ENCODE measurements around the gene CDHR2.
A peak's percentile ranks its signal among the peaks of the same experiment; 100 is the strongest.

GRCh38 chr5:176625966-176626875 lies 77.1 kb downstream of the CDHR2 start:
- TF ChIP-seq EGR1 (IDR thresholded peaks at IDR 0.05) (peak; percentile 74; the same call in 1 of the 2 replicates), ZBTB7A (IDR thresholded peaks at IDR 0.05; ENCODE audit: low read depth) (no peak), CEBPB (IDR thresholded peaks at IDR 0.05) (no peak), TEAD4 (IDR thresholded peaks at IDR 0.05) (no peak), TCF12 (IDR thresholded peaks at IDR 0.05; ENCODE audit: low read depth) (no peak), EP300 (IDR thresholded peaks at IDR 0.05; ENCODE audit: borderline replicate concordance) (no peak), REST (IDR thresholded peaks at IDR 0.05; ENCODE audit: low read depth) (no peak), YY1 (IDR thresholded peaks at IDR 0.05; ENCODE audit: low read depth) (no peak), NFIC (IDR thresholded peaks at IDR 0.05) (no peak), TAF1 (IDR thresholded peaks at IDR 0.05; ENCODE audit: low read depth) (no peak), USF1 (IDR thresholded peaks at IDR 0.05) (no peak), FOXM1 (IDR thresholded peaks at IDR 0.05; ENCODE audit: borderline replicate concordance, low read depth) (no peak), RAD21 (IDR thresholded peaks at IDR 0.05; ENCODE audit: low read depth) (no peak), MAX (IDR thresholded peaks at IDR 0.05) (peak; percentile 34; the same call in 1 of the 2 replicates)
